HG03575 (cell line): Measurements from ENCODE around the gene SPARC.
"Not testable (repeated sequence)": the region's sequence is repeated elsewhere in the genome, so short reads cannot be mapped to it uniquely, and the experiment has no call there.

Experiments used
- ATAC-seq: cut with Tn5 transposase; IDR thresholded peaks from one replicate; pipeline ENCODE4 v1.9.1; 2021; ENCODE audit not compliant: unreplicated experiment, insufficient number of reproducible peaks, low FRiP score; ENCODE audit errors: extremely low read depth

SPARC gene

DNA sequence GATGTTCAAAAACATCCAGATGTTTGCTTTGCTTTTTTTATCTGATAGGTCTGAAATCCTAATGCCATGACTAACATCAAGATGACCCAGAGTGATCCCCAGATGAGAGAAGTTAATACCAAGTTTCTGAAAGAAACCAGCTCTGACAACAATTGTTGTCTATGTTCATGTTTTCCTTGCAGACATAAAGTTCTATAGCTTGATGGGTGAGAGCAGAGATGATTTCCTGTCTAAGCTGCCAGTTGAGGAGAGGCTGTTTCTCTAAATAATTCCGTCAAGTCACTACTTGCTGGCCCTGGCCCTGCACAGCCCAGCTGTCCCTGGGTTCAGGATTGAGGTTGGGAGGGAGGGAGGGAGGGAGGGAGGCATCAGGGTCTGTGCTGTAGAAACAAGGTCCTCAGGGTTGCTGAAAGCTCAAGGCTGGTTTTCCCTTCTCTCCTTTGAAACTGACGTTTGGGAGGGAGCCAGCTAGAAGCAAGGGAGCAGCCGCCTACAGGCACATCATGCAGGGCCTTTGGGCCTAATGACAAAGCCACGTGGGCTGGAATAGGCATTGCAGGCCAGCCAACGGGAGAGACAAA is 3.9 kb downstream of the SPARC start:
- ATAC-seq, result no peak

DNA sequence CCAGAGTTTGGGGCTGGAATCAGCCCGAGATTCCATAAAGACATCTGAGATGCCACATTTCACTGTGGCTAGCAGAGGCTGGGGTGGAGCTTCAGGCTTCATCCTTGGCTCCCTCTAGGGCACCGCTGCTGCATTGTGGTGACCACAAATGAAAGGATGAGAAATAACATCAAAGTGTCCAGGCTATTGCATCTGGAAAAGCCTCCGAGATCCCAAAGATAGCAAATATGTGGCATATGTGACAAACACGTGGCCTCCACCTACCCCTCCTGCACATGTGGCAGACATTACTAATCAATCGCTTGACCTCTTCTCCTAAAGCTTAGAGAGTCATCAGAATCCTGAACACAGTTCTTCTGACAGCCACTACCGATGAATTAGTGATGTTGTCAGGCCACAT is 4.5 kb downstream of the SPARC start:
- ATAC-seq, result no peak

- ATAC-seq, result no peak
Measured at GRCh38 chr5:151680944-151681427, 5.7 kb downstream of the SPARC start.

GRCh38 chr5:151680156-151680505 is 6.6 kb downstream of the SPARC start:
- ATAC-seq, result not testable (repeated sequence)

GRCh38 chr5:151679421-151680155 is 7.1 kb downstream of the SPARC start:
- ATAC-seq, result no peak

GRCh38 chr5:151678713-151679112 is 8.0 kb downstream of the SPARC start:
- no peak for ATAC-seq

- no peak for ATAC-seq
Measured at GRCh38 chr5:151677776-151678545, 8.8 kb downstream of the SPARC start.

GRCh38 chr5:151676719-151677118 is 10.0 kb downstream of the SPARC start:
- no peak for ATAC-seq

DNA sequence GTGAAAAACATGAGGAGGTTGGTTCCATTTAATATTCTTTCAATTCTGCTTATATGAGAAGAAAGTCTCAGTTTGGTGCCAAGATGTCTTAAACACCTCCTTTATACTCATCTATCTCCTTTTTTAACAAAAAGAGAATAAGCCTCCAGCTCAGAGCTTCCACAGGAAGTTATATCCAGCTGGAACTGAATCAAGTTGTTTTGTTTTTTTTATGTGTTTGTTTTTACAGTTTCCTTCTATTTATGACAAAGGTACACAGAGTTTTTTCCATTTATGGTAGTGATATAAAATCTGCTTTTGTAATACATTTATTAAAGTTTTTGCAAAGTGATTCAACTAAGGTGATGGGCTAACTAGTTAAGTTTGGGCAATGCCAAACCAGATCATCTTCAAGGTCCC is 10.4 kb downstream of the SPARC start:
- no peak for ATAC-seq

- ATAC-seq, result no peak
Measured at GRCh38 chr5:151675611-151676313, 11.0 kb downstream of the SPARC start.

- no peak for ATAC-seq
Measured at GRCh38 chr5:151674626-151675610, 11.8 kb downstream of the SPARC start.

DNA sequence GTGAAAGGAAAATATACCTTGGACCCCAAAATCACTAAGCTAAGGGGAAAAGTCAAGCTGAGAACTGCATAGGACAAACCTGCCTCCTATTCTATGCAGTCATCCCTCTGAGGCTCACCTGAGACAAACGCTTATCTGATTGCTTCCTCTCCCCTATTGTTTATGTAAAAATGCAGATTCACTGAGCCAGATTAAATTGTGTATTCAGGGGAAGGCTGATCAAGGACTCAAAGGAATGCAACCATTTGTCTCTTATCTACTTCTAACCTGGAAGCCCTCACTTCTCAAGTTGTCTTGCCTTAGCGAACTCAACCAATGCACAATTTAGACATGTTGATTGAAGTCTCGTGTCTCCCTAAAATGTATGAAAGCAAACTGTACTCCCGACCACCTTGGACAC is 13.3 kb downstream of the SPARC start:
- ATAC-seq, result no peak

- no peak for ATAC-seq
Measured at GRCh38 chr5:151672516-151672915, 14.2 kb downstream of the SPARC start.

DNA sequence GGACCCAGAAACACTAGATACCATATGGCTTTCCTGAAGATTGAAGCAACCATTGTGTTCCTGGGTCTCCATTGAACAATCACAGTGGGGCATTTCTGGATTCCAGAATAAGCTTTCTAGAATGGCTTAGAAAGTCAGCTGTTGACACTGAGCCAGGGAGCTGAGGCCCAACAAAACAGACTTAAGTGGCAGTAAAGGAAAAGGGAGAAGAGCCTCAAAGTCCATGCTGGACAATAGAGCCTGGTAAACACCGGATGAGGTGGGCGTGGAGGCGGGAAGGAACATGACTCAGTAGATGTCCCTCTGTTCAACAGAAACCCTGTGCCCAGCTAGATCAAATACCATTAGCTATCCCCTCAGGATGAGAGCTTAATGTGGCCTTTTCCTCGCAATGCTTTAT is 14.8 kb downstream of the SPARC start:
- no peak for ATAC-seq

DNA sequence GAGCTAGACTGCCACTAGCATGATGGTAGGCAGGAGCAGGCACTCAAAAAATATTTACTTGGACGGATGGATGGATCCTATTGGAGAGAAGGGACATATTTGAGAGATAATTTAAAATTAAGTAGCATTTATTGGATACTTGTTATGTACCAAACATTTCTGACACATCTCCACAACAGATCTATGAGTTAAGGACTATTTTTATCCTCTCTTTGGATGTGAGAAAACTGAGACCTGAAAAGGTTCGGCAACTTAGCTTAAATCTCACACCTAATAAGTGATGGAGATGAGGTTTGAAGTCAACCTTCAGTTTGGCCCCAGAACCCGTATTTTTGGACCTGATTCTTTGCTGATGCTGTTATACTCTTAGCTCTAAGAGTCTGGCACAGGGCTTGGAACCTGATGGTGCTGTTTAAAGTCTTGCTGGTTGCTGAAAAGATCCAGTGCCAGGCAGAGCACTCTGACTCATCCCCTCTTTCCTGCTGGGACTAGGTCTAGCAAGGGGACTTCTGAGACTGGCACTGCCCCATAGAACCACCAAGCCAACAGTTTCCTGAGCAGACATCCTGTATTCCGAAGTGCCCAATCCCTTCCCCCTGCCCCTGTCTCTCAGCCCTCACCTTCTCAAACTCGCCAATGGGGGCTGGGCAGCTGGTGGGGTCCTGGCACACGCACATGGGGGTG is 15.6 kb downstream of the SPARC start:
- ATAC-seq, result no peak

GRCh38 chr5:151670083-151670686 is 16.5 kb downstream of the SPARC start:
- no peak for ATAC-seq

DNA sequence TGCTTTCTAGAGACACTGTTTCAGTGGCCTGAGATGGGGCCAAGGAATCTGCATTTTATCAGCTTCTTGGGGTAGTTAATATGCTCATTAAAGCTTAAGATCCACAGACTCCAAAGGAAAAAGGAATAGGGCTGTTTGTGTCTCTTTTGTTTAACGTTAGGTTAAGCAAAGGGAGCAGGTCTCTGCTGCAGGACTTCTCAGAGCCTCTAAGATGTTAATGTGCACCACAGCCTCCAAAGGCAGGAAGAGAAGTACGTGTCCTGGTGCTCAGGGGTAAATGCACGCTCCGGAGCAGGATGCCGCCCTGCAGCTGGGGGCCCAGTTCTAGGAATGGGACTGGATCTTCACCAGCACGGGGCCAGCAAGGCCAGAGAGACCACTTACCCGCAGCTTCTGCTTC is 19.6 kb downstream of the SPARC start:
- no peak for ATAC-seq

- ATAC-seq, result no peak
Measured at GRCh38 chr5:151665613-151666012, 21.1 kb downstream of the SPARC start.
